H9 (cell line): ENCODE measurements around the gene POU2F2. TPM values are rescaled to one million over a fixed set of nuclear protein-coding genes. Genes with fewer than 3 reads are reported as not detected.

ENCODE experiments used
- DNase-seq: peaks from one replicate; pipeline ENCODE4 v3.0.0-alpha.2; 2017
- H2AFZ ChIP-seq: one replicate; pipeline ENCODE4 v1.6.1; 2013; ENCODE audit warnings: mild to moderate bottlenecking, low read length, control low read depth, moderate library complexity
- H2AK5ac ChIP-seq: 2 replicates; pipeline ENCODE4 v1.6.1; 2013; ENCODE audit warnings: low read length, control low read depth, mixed read lengths; ENCODE audit not compliant: insufficient read length
- H2BK120ac ChIP-seq: one replicate; pipeline ENCODE4 v1.6.1; 2013; ENCODE audit warnings: low read depth, mild to moderate bottlenecking, low read length, control low read depth, inconsistent platforms; ENCODE audit not compliant: poor library complexity, severe bottlenecking
- H2BK12ac ChIP-seq: 2 replicates; pipeline ENCODE4 v1.6.1; 2013; ENCODE audit warnings: low read length, control low read depth, mixed read lengths, low read depth; ENCODE audit not compliant: insufficient read length
- H2BK15ac ChIP-seq: 2 replicates; pipeline ENCODE4 v1.6.1; 2013; ENCODE audit warnings: low read depth, low read length, control low read depth
- H2BK20ac ChIP-seq: one replicate; pipeline ENCODE4 v1.6.1; 2013; ENCODE audit warnings: low read depth, mild to moderate bottlenecking, low read length, control low read depth, inconsistent platforms; ENCODE audit not compliant: poor library complexity, severe bottlenecking
- H2BK5ac ChIP-seq: 2 replicates; pipeline ENCODE4 v1.6.1; 2013; ENCODE audit warnings: low read length, control low read depth, mixed read lengths; ENCODE audit not compliant: insufficient read length
- H3K14ac ChIP-seq: 2 replicates; pipeline ENCODE4 v1.6.1; 2013; ENCODE audit warnings: low read length, control low read depth; ENCODE audit not compliant: insufficient read depth
- H3K18ac ChIP-seq: 2 replicates; pipeline ENCODE4 v1.6.1; 2013; ENCODE audit warnings: low read depth, mild to moderate bottlenecking, mixed read lengths, low read length, control low read depth; ENCODE audit not compliant: insufficient read length
- H3K23ac ChIP-seq: 2 replicates; pipeline ENCODE4 v1.6.1; 2013; ENCODE audit warnings: low read length, control low read depth, mixed read lengths, low read depth; ENCODE audit not compliant: insufficient read length
- H3K23me2 ChIP-seq: 2 replicates; pipeline ENCODE4 v1.6.1; 2013; ENCODE audit warnings: low read depth, mild to moderate bottlenecking, mixed read lengths, low read length, control low read depth; ENCODE audit not compliant: insufficient read length, poor library complexity, severe bottlenecking
- H3K27ac ChIP-seq: 2 replicates; pipeline ENCODE4 v1.5.1; 2013; ENCODE audit warnings: low read length, control low read depth, mixed read lengths, low read depth; ENCODE audit not compliant: insufficient read length
- H3K27me3 ChIP-seq: 2 replicates; pipeline ENCODE4 v1.6.1; 2013; ENCODE audit warnings: low read length, control low read depth, inconsistent platforms; ENCODE audit not compliant: insufficient read depth
- H3K4ac ChIP-seq: 2 replicates; pipeline ENCODE4 v1.6.1; 2013; ENCODE audit warnings: low read depth, mild to moderate bottlenecking, control low read depth, inconsistent platforms, low read length, moderate library complexity
- H3K4me1 ChIP-seq: 2 replicates; pipeline ENCODE4 v1.6.1; 2013; ENCODE audit warnings: low read length, control low read depth, inconsistent platforms; ENCODE audit not compliant: insufficient read depth
- H3K4me2 ChIP-seq: 2 replicates; pipeline ENCODE4 v1.6.1; 2013; ENCODE audit warnings: low read length, control low read depth, mixed read lengths; ENCODE audit not compliant: insufficient read length, insufficient read depth
- H3K56ac ChIP-seq: 2 replicates; pipeline ENCODE4 v1.6.1; 2013; ENCODE audit warnings: low read depth, mild to moderate bottlenecking, mixed read lengths, low read length, control low read depth; ENCODE audit not compliant: insufficient read length
- H3K79me1 ChIP-seq: 2 replicates; pipeline ENCODE4 v1.6.1; 2013; ENCODE audit warnings: low read depth, mild to moderate bottlenecking, moderate library complexity, low read length, control low read depth, inconsistent platforms; ENCODE audit not compliant: insufficient read depth, poor library complexity, severe bottlenecking
- H3K79me2 ChIP-seq: 2 replicates; pipeline ENCODE4 v1.6.1; 2013; ENCODE audit warnings: low read length, control low read depth, inconsistent platforms; ENCODE audit not compliant: insufficient read depth
- H3K9ac ChIP-seq: 2 replicates; pipeline ENCODE4 v1.6.1; 2013; ENCODE audit warnings: low read length, control low read depth, mixed read lengths; ENCODE audit not compliant: insufficient read length; ENCODE audit errors: extremely low read depth
- H3K9me3 ChIP-seq: one replicate; pipeline ENCODE4 v1.6.1; 2013; ENCODE audit warnings: low read depth, low read length, inconsistent platforms; ENCODE audit not compliant: control insufficient read depth
- H3T11ph ChIP-seq: one replicate; pipeline ENCODE4 v1.6.1; 2013; ENCODE audit warnings: mild to moderate bottlenecking, low read length, control low read depth, inconsistent platforms
- H4K20me1 ChIP-seq: one replicate; pipeline ENCODE4 v1.6.1; 2013; ENCODE audit not compliant: control insufficient read depth, insufficient read length, insufficient read depth
- H4K5ac ChIP-seq: 2 replicates; pipeline ENCODE4 v1.6.1; 2013; ENCODE audit warnings: low read depth, mild to moderate bottlenecking, mixed read lengths, low read length, control low read depth; ENCODE audit not compliant: insufficient read length
- H4K8ac ChIP-seq: replicated peaks from 2 replicates; pipeline ENCODE4 v1.6.1; 2013; ENCODE audit warnings: low read length, control low read depth, mixed read lengths, low read depth; ENCODE audit not compliant: insufficient read length
- H4K91ac ChIP-seq: 2 replicates; pipeline ENCODE4 v1.6.1; 2013; ENCODE audit warnings: low read depth, mild to moderate bottlenecking, moderate library complexity, mixed read lengths, low read length, control low read depth; ENCODE audit not compliant: insufficient read length
- H3K27ac Mint-ChIP-seq, 3 experiments: 2 replicates in 2 of 3; 3 replicates in 1 of 3; pipeline ENCODE4 v1.8.0; 2020 to 2021; ENCODE audit warnings: mixed read lengths in 3 of 3, mild to moderate bottlenecking in 1 of 3, moderate library complexity in 1 of 3
- H3K27me3 Mint-ChIP-seq: 2 replicates; pipeline ENCODE4 v1.8.0; 2021; ENCODE audit warnings: low read depth, mild to moderate bottlenecking, moderate library complexity, mixed read lengths
- H3K36me3 Mint-ChIP-seq, 3 experiments: 2 replicates in 2 of 3; 3 replicates in 1 of 3; pipeline ENCODE4 v1.8.0; 2020 to 2021; ENCODE audit warnings: low read depth in 3 of 3, mixed read lengths in 3 of 3; ENCODE audit not compliant: insufficient read depth in 1 of 3
- H3K4me1 Mint-ChIP-seq, 2 experiments: 2 replicates each; pipeline ENCODE4 v1.8.0; 2020; ENCODE audit warnings: mixed read lengths in 2 of 2
- H3K4me3 Mint-ChIP-seq, 2 experiments: 2 replicates in 1 of 2; 3 replicates in 1 of 2; pipeline ENCODE4 v1.8.0; 2020 to 2021; ENCODE audit warnings: mild to moderate bottlenecking in 2 of 2, mixed read lengths in 2 of 2, moderate library complexity in 1 of 2
- H3K9me3 Mint-ChIP-seq, 2 experiments: 2 replicates in 1 of 2; 3 replicates in 1 of 2; pipeline ENCODE4 v1.8.0; 2020; ENCODE audit warnings: mild to moderate bottlenecking in 2 of 2, mixed read lengths in 2 of 2, moderate library complexity in 1 of 2
- WGBS: extraction: QIAGEN DNeasy Blood & Tissue Kit; methylation state at CpG from one replicate; pipeline ENCODE4 v1.1.7; 2013; ENCODE audit warnings: missing lambda C conversion rate, low lambda C conversion rate, mixed read lengths; ENCODE audit not compliant: insufficient read length; ENCODE audit errors: extremely low coverage; 5-methylcytosine and 5-hydroxymethylcytosine counted together
- total RNA-seq: library from RNA; stranded (reverse); gene quantifications from 2 replicates; pipeline ENCODE4 v1.2.1, GENCODE V29; 2021
- TF ChIP-seq, protein P1 (sequence below): fragments of 200-600 bp; sonication (generic); conservative IDR thresholded peaks from 3 replicates; pipeline ENCODE4 v1.8.0; 2021; ENCODE audit warnings: antibody characterized with exemption, mild to moderate bottlenecking

The POU2F2 gene
- total RNA-seq, 1 experiment from 2014 or later, result 2.9 TPM

DNA sequence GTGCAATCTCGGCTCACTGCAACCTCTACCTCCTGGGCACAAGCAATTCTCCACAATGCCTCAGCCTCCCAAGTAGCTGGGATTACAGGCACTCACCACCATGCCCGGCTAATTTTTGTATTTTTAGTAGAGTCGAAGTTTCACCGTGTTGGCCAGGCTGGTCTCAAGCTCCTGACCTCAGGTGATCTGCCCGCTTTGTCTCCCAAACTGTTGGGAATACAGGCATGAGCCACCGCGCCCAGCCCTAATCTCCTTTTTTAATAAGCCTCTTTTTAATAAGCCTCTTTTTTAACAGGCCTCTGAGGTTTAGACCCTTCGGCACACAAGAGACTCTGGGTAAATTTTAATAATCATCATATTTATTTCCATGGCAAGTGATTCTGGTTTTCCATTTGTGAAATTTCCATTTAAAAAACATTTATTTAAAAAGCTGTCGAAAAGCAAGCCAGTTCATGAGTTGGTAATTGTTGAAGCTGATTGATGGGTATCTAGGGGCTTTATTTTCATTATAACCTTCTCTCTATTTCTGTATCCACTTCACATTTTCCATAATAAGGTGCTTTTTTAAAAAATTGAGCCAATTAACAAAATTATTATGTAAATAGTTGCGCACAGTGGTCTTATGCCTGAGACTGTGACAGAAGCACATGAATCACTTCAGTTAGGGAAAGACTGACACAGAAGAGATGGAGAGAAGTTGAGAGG, 11.8 kb downstream of the POU2F2 start:
- no peaks in the 10 kb centered on the region for H3K79me1 ChIP-seq
- H3K9me3 ChIP-seq, result no peaks in the 10 kb centered on the region
- no peak overlapping the region for H2BK15ac ChIP-seq
- Mint-ChIP-seq H3K4me1 (peaks cover 10 to 19% of the 10 kb centered on the region in 2 experiments), H3K27me3 (peaks cover 17% of the 10 kb centered on the region), H3K27ac (no peak overlapping the region), H3K4me3 (no peak overlapping the region), H3K9me3 (no peaks in the 10 kb centered on the region; a peak in 1 of 5 replicates), H3K36me3 (no peaks in the 10 kb centered on the region)
- no peak overlapping the region for H3T11ph ChIP-seq
- H2BK20ac ChIP-seq, result no peak overlapping the region
- no peaks in the 10 kb centered on the region for H3K27me3 ChIP-seq
- no peak overlapping the region for H2BK5ac ChIP-seq
- H3K23me2 ChIP-seq, result no peaks in the 10 kb centered on the region
- no peak overlapping the region for H3K56ac ChIP-seq
- H2BK120ac ChIP-seq, result no peak overlapping the region
- no peak overlapping the region for H2AK5ac ChIP-seq
- H3K4me2 ChIP-seq, result no peak overlapping the region
- WGBS, result no CpG with 5 or more reads among the region's 10 CpGs
- H4K5ac ChIP-seq, result no peak overlapping the region
- DNase-seq, result no peak
- H4K91ac ChIP-seq, result no peak overlapping the region
- H2BK12ac ChIP-seq, result no peak overlapping the region
- 0 out of 2 replicates have a peak, but pooled peaks cover 2% of the 10 kb centered on the region for H3K4me1 ChIP-seq
- H3K4ac ChIP-seq, result no peak overlapping the region
- TF ChIP-seq, protein P1, sequence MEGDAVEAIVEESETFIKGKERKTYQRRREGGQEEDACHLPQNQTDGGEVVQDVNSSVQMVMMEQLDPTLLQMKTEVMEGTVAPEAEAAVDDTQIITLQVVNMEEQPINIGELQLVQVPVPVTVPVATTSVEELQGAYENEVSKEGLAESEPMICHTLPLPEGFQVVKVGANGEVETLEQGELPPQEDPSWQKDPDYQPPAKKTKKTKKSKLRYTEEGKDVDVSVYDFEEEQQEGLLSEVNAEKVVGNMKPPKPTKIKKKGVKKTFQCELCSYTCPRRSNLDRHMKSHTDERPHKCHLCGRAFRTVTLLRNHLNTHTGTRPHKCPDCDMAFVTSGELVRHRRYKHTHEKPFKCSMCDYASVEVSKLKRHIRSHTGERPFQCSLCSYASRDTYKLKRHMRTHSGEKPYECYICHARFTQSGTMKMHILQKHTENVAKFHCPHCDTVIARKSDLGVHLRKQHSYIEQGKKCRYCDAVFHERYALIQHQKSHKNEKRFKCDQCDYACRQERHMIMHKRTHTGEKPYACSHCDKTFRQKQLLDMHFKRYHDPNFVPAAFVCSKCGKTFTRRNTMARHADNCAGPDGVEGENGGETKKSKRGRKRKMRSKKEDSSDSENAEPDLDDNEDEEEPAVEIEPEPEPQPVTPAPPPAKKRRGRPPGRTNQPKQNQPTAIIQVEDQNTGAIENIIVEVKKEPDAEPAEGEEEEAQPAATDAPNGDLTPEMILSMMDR, result no peak
- H3K9ac ChIP-seq, result no peak overlapping the region
- no peak overlapping the region for H3K23ac ChIP-seq
- H4K8ac ChIP-seq, result no peak overlapping the region
- H4K20me1 ChIP-seq, result no peaks in the 10 kb centered on the region
- H3K14ac ChIP-seq, result no peak overlapping the region
- H3K79me2 ChIP-seq, result no peaks in the 10 kb centered on the region
- no peak overlapping the region for H3K18ac ChIP-seq
- H2AFZ ChIP-seq, result no peak overlapping the region
- no peak overlapping the region for H3K27ac ChIP-seq
